Activated CD4-positive, alpha-beta T cell treated with anti-CD3 and anti-CD28 coated beads, Interleukin-2, Interleukin-6, amounts not matched to agents 100 ng/mL and 50 ng/mL, durations not matched to agents 16 hours and 8 hours (primary cell): Measurements from ENCODE around the gene WDR45.
A peak's percentile ranks its signal among the peaks of the same experiment; 100 is the strongest.

ENCODE experiments used
- DNase-seq: peaks from one replicate; pipeline ENCODE4 v3.0.0-alpha.2; 2020

Gene WDR45

DNA sequence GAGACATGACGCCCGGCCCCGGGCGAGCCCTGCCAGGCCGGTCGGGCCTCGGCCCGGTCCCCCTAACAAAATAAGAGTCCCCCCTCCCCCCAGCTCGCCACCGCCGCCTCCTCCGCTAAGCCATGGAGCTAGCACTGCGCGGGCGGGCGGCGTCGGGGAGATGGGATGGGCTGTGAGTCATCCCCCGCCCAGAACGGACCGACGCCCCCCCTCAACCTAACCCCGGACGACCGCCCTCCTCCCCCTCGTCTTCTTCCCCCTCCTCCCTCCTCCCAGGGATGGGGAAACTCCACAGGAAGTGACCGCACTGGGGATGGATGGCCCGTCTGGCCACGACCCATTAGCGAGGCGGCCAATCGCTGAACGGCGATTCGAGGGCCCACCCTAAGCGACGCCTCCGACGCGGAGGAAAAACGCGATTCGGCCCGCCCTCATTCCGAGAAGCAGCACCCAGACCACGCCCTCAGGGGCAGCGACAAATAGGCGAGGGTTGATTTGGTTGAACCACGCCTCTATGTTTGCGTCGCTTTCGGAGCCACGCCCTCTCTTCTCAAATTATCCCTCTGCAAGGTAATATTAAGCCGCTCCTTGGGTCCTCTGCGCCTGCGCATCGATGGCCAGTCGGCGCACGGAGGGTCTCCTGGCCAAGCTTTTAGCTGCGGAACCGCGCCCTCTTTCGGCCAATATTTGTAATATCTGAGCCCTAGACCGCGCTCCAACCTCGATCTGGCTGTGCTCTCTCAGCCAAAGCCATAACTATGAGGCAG, 36.3 kb downstream of the WDR45 start, which contains the start of gene TFE3:
Gene TFE3, minus strand, starts transcription at position 138 of the 767 bp plus-strand sequence. Its CDS starts 131 bp downstream, at position 7.
- DNase-seq, result peak; percentile 97

DNA sequence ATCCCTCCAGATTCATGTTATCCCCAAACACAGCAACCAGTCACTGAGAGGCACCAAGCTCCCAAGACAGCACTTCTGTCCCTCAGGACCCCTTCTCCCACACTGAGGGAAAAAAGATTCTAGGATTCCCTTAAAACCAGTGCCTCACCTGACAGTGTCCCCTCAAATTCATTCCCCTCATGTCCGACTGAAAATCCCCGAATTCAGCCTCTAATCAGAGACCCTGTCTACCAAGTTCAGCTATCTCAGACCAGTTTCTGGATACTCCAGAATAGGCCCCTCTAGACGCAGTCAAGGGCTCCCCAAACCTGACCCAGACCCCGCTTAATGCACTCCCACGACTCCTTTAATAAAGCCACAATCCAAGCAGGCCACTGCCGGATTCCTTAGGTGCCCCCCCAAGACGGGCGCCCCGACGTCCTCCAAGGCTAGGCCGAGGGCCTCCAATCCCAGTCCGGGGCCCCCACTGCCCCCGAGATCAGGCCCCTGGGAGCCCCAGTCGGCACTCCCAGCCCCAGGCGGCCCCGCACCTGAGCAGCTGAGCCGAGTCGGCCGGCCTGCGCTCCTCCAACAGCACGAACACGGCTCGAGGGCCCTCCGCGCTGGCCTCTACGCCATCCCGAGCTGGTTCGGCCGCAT, 37.0 kb downstream of the WDR45 start:
- DNase-seq, result no peak

DNA sequence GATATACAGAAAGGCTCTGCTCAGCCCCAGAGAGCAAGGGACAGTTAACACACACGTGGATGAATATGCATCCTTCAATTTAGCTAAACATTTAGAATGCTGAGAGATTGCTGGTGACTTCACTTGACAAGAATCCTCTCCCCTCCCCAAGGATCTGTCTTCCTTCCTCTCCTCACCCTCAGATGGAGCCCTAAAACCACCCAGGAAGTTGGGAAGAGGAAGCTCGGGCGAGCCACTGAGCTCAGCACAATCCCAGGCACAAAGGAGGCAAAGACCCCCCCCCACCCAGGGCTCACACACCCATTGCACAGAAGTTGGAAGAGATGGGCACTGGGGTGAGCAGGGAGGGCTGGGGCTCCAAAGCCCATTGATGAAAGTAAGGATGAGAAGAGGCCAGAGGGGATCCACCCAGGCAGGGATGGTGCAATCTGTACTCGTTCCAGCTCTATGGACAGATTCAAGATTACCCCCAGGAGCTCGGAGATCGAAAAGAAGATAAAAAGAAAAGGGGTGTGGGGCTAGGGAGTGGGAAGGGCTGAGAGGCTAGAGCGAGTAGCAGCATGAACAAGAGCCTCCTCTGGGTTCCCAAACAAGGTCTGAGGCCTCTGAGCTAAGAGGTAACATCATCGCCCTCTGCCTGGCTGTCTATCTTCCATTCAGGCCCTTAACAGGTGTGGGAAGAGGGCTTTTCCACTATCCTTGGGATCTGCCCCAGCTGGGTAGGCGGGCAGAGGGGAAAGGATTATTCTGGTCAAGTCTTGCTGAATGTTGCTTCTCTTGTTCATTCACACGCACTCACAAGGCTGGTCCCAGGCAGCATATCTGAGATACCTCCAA, 37.7 kb downstream of the WDR45 start:
- DNase-seq, result peak; percentile 10

DNA sequence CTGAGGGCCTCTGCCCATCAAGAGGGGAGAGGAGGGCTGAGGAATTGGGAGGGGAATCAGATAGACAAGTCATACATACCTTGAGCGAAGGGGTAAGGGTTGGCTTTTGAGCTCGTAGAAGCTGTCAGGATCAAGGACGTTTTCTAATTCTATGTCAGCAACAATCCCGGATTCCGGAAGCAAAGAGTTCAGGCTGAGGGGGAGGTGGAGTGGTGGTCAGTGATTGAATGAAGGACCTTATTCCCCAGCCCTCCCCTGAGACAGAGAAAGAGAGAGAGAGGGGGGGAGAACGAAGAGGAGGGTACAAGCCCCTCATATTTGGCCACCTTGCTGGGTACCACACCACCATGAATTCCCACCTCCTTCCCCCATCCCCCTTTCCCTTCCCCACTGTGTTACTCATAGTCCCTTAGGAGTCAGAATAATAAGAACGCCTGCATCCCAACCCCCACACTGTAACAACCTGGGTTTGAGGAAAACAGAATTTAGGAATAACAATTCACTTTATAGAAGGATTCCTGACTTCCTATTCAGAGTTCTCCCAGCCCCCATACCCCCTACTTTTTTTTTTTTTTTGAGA, 39.2 kb downstream of the WDR45 start:
- DNase-seq, result no peak

DNA sequence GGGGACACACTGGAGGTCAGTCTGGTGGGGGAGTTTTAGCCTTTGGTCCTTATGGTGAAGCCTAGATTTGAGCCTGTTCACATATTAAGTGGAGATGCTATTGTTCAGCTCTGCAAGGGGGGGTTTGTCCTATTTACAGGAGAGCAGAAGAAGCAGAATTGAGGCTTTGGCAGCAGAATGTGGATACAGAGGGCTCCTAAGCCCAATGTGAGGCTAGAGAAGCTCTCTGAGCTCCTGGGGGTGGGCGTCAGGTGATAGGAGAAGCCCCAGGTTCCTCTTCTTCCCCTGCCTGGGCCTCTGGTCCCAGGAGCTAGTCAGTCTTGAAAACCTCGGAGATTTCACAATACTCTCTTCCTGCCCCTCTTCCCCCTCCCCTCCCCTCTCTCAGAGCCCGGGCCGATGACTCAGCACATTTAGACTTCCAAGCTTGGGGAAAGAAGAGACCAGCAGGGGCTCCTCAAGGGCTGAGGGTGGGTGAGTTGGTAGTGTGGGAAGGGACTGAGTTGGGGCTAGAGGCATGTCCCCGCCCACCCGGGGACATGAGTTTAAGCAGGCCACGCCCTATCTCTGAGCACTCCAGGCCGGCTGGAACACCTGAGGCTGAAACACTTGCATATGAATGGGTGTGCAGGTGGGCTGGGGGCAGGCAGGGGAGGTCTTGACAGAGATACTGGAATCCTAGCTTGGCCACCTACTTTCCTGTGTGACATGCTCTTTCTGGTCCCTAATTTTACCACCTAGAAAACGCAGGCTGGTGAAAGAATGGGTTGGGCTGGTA, 39.9 kb downstream of the WDR45 start:
- DNase-seq, result peak; percentile 82

DNA sequence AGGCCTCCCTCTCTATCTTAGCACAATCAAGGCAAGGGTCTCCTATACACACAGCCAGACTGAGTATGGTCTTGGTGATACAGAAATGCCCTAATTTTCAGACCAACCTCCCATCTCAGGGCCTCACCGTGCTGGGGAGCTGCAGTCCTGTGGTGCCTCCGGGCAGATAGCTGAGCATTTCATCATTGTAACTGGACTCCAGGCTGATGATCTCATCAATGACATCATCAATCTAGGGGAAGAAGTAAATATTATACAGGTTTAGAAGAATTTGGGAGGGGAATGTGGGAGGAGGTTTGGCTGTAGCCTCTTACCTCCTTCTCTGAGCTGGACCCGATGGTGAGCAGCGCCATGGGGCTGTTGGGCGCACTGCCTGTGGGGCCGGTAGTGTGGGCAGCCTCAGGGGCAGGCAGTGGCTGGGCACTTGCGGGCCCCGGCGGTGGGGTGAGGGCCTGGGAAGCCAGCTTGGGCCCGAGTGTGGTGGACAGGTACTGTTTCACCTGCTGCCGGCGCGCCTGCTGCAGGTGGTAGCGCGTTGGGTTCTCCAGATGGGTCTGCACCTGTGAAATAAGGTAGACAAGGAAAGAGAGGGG, 41.7 kb downstream of the WDR45 start:
- DNase-seq, result no peak

DNA sequence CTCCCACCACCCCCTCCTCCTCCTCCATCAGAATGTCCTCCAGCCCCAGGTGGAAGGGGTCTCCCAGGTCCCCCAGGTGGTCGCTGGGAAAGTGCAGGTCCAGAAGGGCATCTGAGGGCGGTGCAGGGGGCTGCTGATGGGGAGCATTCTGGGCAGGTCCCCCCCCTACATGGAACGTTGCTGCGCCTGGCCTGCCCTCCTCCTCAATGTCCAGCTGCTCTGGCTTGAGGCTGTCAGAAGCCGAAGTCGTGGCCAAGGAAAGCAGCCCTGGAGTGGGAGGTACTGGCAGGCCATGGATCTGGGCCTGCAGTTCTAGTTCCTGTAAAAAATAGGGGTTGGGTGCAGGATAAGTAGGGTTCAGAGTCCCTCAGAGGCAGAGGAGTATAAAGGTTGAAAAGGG, 49.4 kb downstream of the WDR45 start:
- DNase-seq, result no peak

DNA sequence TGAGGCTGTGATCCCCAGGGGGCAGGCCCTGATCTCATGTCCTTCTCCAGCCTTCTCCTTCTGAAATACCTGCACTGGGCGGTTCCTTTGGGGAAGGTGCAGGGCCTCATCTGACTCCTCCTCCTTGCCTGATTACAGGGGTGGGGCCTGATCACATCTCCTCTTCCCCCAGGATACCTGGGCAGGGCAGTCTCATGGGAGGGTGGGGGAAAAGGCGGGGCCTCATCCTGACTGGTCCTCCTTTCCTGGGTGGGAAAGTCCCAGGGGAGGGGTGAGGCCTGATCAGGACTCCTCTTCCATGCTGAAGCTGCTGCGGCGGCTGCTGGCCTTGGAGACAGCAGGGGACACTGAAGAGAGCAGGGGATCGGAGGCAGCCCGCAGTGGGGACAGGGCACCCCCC, 49.8 kb downstream of the WDR45 start:
- DNase-seq, result no peak
